Measurements from ENCODE around the gene NDUFA6.

Gene NDUFA6

GRCh38 chr22:42039271-42039670, 51.3 kb downstream of the NDUFA6 start:
- FAIRE-seq (no peak), DNase-seq (ENCODE audit: insufficient read length, low spot score) (no peak)
